HG03025 (cell line): ENCODE results near the gene TXNDC8.
"Not testable (repeated sequence)": the region's sequence is repeated elsewhere in the genome, so short reads cannot be mapped to it uniquely, and the experiment has no call there.

Experiments used
- ATAC-seq: cut with Tn5 transposase; IDR thresholded peaks from one replicate; pipeline ENCODE4 v1.9.1; 2021; ENCODE audit warnings: mild to moderate bottlenecking, moderate library complexity; ENCODE audit not compliant: unreplicated experiment, low FRiP score

Gene TXNDC8

GRCh38 chr9:110337727-110338126 is at the start of gene TXNDC8:
Gene TXNDC8 (minus strand): TSS chr9:110337863.
- no peak for ATAC-seq

DNA sequence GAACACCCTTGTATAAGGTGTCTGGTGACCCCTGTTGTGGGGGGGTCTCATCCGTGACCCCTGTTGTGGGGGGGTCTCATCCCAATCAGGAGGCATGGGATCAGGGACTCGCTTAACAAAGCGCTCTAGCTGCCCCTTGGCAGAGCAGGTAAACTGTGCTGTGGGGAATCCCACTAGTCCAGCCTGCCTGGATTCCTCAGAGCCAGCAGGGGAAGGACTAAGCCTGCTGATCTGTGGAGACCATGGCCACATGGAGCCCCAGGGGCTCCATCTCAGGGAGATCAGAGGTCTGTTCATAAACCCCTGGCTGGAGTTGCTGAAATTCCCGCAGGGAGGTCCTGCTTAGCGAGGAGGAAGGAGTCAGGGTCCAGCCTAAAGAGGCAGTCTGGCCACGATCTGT is 45.8 kb upstream of the TXNDC8 start:
- no peak for ATAC-seq

DNA sequence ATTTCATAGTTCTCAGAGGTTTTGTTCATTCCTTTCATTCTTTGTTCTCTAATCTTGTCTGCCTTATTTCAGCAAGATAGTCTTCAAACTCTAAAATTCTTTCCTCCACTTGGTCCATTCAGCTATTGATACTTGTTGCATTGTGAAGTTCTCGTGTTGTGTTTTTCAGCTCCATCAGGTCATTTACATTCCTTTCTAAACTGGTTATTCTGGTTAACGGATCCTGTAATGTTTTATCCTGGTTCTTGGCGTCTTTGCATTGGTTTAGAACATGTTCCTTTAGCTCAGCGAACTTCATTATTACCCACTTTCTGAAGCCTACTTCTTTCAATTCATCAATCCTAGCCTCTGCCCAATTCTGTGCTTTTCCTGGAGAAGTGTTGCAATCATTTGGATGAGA is 45.1 kb upstream of the TXNDC8 start:
- ATAC-seq, result no peak

GRCh38 chr9:110371411-110372007 is 33.8 kb upstream of the TXNDC8 start:
- no peak for ATAC-seq

- no peak for ATAC-seq
Observed at GRCh38 chr9:110370315-110370714, 32.7 kb upstream of the TXNDC8 start.

GRCh38 chr9:110364451-110364850 is 26.8 kb upstream of the TXNDC8 start:
- ATAC-seq, result no peak

GRCh38 chr9:110358992-110359391 is 21.3 kb upstream of the TXNDC8 start:
- ATAC-seq, result not testable (repeated sequence)

DNA sequence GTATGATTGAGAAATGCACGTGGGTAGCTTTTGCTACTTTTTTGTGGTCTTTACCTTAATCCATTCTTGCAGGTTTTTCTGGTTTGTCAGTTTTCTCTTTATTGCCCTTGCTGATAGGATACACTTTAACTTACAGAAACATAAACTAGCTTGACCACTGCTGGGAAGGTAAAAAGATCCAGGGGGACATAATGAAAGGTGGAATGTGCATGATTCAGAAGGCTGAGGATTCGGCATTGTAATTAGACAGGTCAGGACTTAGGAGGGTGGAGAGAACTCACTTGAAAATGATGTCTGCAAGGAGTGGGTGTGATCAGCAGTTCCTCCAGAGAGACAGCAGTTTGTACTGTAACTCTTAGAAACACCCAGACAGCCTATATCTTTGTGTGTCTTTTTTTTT is 19.8 kb upstream of the TXNDC8 start:
- no peak for ATAC-seq

DNA sequence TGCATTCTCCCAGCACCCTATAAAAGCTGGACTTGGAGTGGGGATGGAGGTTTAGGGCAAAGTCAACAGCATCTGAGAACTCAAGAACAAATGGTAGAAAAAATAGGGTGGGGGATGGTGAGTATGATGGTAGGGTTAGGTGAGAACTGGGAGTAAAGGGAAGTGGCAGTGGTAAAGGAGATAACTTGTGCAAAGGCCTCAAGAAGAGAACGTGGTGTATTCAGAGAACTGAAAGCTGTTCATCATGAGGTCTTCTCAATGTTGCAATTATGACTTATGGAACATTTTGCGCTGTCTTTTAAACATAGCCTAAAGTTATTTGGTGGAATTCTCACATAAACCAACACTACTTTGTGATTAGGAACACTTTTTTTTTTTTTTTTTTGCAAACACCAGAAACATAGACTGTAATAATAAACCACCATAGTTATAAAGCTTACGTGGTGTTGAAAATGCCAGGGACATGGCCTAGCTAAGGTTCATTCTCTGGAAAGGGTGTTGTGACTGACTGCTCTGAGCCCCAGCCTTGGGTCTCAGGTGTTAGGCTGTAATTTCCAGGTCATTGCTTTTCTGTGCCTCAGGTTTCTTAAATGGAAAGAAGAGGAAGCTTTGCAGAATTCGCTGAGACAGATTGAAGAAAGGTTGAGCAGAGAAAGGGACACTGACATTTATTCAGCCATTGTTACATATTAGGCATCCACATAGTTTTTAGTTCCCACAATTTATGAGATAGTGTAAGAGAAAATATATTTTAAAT is 19.2 kb upstream of the TXNDC8 start:
- ATAC-seq, result no peak

DNA sequence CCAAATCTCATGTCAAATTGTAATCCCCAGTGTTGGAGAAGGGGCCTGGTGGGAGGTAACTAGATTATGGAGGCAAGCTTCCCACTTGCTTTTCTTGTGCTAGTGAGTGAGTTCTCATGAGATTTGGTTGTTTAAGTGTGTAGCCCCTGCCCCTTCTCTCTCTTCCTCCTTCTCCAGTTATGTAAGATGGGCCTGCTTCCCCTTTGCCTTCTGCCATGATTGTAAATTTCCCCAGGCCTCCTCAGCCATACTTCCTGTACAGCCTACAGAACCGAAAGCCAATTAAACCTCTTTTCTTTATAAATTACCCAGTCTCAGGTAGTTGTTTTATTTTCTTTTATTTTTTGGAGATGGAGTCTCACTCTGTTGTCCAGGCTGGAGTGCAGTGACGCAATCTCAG is 18.2 kb upstream of the TXNDC8 start:
- ATAC-seq, result no peak

DNA sequence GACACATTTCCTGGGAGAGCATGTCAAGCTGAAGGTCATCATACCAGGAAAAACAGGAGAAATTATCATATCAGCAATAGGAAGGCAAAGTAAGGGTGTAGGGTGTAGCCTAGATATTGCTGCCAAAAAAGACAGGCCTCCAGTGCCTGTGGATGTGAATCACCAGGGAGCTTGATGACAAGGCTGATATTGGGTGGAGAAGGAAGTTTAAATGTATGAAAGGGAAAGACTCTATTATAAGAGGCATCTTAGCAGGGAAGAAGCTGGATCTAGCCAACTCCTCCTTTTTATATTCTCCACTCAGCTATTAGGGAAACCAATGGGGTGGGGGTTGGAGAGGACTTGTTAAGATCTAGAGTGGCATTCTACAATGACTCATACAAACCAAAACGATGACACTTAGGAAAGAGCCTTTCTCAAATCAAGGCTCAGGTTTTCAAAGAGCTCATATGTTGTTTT is 13.4 kb upstream of the TXNDC8 start:
- no peak for ATAC-seq

DNA sequence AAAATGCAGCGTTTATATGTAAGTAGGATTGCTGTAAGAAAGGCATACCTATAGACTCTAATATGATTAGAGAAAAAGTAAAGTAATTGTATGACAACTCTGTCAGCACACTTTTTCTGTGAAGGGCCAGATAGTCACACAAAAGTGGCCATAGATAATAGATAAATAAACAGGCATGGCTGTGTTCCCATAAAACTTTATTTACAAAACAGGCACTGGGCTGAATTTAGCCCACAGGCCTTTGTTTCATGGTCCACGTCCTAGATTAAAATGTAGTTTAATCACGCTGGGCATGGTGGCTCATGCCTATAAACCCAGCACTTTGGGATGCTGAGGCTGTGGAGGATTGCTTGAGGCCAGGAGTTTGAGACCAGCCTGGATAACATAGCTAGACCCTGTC is 8.7 kb upstream of the TXNDC8 start:
- no peak for ATAC-seq

GRCh38 chr9:110344821-110345220 is 7.2 kb upstream of the TXNDC8 start:
- no peak for ATAC-seq

DNA sequence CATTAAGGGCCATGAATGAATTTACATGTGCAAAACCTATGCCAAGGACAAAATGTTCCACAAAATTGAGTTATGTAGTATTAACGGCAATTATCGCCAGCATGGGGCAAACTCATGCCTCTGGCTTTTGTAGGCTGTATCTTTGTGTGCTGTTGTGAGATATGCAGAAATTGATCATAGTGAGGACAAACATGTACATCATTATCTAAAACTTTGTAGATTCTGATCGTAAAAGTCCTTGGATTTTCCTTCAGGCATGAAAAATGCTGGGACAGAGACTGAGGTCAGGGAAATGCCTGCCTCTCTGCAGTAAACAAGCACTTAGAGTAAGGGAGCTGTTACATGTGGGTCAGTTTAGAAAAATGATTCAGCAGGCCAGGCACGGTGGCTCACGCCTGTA is 5.9 kb upstream of the TXNDC8 start:
- ATAC-seq, result no peak

- ATAC-seq, result no peak
Observed at GRCh38 chr9:110340306-110340705, 2.6 kb upstream of the TXNDC8 start.

GRCh38 chr9:110338143-110338542 is 480 bp upstream of the TXNDC8 start:
- ATAC-seq, result no peak

DNA sequence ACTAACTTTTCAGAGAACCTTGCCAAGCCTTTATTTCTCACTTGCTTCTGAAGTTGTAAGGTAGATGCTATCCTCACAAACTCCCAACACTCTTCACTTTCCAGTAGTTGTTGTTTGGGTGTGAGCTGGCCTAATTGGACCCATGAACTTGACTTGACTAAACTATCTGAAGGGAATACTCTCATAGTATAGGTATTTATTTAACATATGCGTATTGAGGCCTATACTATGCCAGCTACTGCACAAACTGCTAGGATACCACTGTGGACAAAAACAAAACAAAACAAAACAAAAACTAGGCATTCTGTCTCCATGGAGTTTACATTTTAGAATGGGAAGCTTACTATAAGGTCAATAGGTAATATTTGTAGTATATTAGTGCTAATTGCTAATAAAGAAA is 1.3 kb downstream of the TXNDC8 start:
- ATAC-seq, result no peak

- ATAC-seq, result no peak
Observed at GRCh38 chr9:110334871-110335270, 2.8 kb downstream of the TXNDC8 start.

DNA sequence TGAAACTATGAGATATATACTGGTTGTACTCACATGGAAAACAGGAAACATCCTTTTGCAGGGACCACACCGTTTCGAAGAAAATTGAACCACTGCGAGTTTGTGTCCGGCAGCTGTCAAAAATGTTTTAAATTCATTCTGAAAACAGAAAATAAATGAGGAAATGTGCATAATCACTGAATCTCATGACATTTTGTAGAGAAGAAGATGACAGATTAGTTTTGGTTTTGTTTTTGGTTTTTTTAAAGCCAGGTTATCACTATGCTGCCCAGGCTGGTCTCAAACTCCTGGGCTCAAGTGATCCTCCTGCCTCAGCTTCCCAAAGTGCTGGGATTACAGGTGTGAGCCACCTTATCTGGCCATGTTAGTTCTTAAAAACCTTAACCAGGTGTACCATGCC is 3.5 kb downstream of the TXNDC8 start:
- ATAC-seq, result peak; percentile 80

DNA sequence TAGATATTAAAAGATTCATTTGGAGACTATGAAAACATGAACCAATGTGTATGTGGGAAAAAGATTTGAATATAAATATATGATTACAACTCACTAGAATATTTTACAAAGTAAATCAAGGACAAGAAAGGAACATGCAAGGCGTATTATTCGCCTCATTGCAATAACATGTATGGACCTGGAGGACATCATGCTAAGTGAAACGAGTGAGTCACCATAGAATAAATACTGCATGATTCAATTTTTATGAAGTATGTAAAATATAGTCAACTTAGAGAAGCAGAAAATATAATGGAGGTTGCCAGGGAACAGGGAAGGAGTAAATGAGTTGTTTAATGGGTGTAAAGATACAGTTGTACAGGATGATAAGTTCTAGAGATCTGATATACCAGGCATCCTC is 4.9 kb downstream of the TXNDC8 start:
- ATAC-seq, result no peak

GRCh38 chr9:110330484-110331105 is 7.1 kb downstream of the TXNDC8 start:
- no peak for ATAC-seq
